ENCODE results near the gene FNDC11.

FNDC11 gene

GRCh38 chr20:63587256-63587655 is 33.3 kb downstream of the FNDC11 start:
- no peak overlapping the region for H3K27ac ChIP-seq

GRCh38 chr20:63587776-63588591 is 34.0 kb downstream of the FNDC11 start:
- H3K27ac ChIP-seq = peak overlapping the region; percentile 36; the same call in 1 of the 2 replicates
- TF ChIP-seq, protein P1, sequence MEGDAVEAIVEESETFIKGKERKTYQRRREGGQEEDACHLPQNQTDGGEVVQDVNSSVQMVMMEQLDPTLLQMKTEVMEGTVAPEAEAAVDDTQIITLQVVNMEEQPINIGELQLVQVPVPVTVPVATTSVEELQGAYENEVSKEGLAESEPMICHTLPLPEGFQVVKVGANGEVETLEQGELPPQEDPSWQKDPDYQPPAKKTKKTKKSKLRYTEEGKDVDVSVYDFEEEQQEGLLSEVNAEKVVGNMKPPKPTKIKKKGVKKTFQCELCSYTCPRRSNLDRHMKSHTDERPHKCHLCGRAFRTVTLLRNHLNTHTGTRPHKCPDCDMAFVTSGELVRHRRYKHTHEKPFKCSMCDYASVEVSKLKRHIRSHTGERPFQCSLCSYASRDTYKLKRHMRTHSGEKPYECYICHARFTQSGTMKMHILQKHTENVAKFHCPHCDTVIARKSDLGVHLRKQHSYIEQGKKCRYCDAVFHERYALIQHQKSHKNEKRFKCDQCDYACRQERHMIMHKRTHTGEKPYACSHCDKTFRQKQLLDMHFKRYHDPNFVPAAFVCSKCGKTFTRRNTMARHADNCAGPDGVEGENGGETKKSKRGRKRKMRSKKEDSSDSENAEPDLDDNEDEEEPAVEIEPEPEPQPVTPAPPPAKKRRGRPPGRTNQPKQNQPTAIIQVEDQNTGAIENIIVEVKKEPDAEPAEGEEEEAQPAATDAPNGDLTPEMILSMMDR (IDR thresholded peaks at IDR 0.05) = no peak
- TF ChIP-seq ZFX (IDR thresholded peaks at IDR 0.05; ENCODE audit: borderline replicate concordance) = no peak

More at GRCh38 chr20:63587256-63587655, 33.3 kb downstream of the FNDC11 start:
- no peak for TF ChIP-seq ZFX (IDR thresholded peaks at IDR 0.05; ENCODE audit: borderline replicate concordance)
- TF ChIP-seq, protein P1 (IDR thresholded peaks at IDR 0.05) = no peak

DNA sequence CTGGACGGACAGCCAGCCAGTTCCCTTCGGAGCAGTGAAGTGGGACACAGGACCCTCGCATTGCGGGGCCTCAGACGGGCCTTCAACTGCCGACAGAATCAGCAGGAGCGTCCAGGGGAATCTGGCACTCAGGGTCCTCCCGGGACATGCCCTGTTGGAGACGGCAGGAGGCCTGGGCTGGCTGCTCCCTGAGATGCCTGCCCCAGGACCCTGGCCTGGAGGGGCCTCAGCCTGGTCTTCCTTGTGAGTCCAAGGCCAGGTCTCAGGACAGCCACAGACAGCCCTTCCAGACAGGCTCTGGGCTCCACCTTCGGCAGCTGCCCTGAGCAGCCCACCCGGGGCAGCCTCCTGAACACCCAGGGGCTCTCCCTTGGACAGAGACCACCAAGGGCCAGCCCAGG is 34.7 kb downstream of the FNDC11 start:
- H3K27ac ChIP-seq = peak overlapping the region; percentile 36; the same call in 1 of the 2 replicates
- TF ChIP-seq ZFX (IDR thresholded peaks at IDR 0.05; ENCODE audit: borderline replicate concordance) = no peak
- TF ChIP-seq, protein P1 (IDR thresholded peaks at IDR 0.05) = no peak

DNA sequence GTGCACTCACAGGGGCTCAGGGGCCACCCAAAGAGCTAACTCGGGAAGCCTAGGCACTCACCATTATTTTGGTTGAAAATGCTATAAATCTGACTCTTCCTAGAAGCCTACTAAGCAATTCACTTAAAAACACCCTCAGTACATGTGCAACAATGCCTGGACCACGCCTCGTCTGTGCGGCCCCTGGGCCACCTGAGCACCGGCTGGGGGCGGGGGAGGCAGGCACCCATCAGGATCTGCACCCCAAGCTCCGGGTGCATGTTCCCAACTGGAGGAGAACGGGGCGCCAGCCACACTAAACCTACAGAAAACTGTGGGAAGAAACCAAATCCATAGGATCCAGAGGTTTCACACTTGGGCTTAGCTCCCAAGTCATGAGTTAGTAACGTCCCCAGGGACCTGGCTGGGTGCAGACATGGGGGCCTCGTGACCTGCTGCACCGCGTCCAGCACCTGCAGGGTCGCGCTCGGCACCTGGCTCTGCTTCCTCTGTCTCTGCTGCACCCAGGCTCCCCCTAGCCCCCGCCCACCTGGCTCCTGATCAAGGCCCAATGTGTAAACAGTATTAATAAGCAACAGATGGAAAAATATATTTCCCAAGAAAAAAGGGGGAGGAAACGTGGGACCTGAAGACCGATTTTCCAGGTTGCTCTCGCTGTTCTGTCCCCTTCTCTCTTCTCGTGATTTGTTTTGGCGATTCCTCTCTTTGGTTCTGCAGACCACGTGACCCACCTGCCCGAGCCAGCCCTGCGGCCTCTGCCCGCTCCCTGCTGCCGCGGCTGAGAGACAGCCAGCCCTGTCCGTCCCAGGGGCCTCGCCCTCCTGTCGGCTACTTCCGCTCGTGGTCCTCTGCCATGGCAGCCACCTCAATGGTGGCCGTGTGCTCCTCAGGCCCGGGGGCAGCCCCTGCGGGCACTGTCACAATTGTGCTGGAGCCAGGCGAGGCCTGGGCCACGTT is 35.6 kb downstream of the FNDC11 start:
- no peak overlapping the region; the same call in 1 of the 2 replicates for H3K27ac ChIP-seq
- TF ChIP-seq, protein P1 (IDR thresholded peaks at IDR 0.05) = no peak
- TF ChIP-seq ZFX (IDR thresholded peaks at IDR 0.05; ENCODE audit: borderline replicate concordance) = no peak

DNA sequence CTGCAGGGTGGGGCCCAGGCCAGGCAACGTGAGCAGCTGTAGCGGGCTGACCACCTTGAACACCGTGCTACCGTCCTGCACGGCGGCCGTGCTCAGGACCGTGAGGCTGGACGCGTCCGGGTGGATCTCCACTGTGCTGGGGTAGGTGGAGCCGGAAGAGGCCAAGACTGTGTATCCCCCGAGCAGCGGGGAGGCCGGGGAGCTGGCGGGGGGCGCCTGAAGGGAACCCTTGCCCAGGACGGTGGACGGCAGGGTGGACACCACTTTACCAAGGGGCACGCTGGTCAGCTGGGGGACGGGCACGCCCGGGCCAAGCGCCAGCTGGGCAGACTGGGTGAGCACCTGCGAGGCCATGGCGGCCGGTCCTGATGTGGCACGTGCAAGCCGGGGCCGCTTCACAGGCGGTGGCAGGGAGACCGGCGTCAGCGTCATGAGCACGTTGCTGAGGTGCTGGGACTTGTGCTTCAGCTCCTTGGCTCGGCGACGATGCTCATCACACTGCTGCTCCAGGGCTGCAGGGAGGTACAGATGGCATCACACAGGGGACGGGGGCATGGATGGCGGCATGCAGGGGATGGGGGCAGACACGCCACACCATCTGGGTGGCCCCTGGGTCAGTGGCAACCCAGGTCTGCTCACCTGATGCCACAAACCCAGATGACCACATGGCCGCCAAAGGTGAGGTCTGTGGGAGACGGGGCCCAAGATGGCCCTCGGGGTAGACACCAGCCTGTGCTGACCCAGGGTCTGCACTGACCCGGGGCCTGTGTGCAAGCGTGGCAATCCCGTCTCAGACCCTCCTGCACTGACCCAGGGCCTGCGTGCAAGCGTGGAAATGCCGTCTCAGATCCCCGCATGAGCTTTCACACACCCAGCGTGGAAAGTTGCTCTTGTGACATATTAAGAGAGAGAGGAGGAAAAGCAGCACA is 36.5 kb downstream of the FNDC11 start:
- TF ChIP-seq ZFX (IDR thresholded peaks at IDR 0.05; ENCODE audit: borderline replicate concordance) = no peak
- TF ChIP-seq, protein P1 (IDR thresholded peaks at IDR 0.05) = no peak
- H3K27ac ChIP-seq = no peak overlapping the region

DNA sequence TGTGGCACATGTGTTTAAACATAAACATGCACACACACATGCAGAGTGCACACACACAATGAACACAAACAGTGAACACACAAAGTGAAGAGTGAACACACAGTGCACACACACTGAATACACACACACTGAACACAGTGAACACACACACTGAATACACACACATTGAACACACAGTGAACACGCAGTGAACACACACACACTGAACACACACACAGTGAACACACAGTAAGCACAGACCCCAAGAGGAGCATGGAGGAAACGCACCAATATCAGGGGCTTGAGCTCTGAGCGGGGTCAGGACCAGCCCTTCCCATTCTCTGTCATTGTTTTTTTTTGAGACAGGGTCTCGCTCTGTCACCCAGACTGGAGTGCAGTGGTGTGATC is 37.2 kb downstream of the FNDC11 start:
- no peak for TF ChIP-seq ZFX (IDR thresholded peaks at IDR 0.05; ENCODE audit: borderline replicate concordance)
- TF ChIP-seq, protein P1 (IDR thresholded peaks at IDR 0.05) = no peak
- H3K27ac ChIP-seq = no peak overlapping the region
